ENCODE data around the gene TMEM132D. TPM values are rescaled to one million over a fixed set of nuclear protein-coding genes. Genes with fewer than 3 reads are reported as not detected.

TMEM132D gene
- total and polyA plus RNA-seq, 2 of the 4 experiments (the other 2 are of a cell fraction): not detected

DNA sequence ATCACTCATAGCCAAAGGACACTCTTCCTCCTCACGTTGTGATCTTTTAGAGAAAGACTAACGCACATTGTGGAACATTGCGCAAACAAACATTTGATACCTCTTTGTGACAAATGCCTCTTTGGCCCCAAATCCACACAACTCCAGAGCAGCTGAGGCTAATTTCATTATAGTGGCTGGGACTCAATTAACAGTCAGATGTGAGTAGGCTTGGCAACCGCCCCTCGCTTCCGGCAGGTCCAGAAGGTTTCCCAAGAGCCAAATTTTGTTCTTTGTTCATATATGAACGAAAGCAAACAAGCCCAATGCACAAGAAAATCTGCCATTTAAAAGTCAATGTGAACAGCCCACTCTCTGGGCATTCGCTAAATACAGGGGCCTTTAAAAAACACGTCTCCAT is 776.6 kb downstream of the TMEM132D start:
- Histone ChIP-seq H2BK15ac (ENCODE audit: low read depth, low read length) (no peak overlapping the region), H2AFZ (replicated peaks; ENCODE audit: low read length, poor library complexity) (no peak overlapping the region), H2BK5ac (ENCODE audit: low read depth, low read length, poor library complexity, severe bottlenecking) (no peak overlapping the region), H3K23ac (ENCODE audit: low read depth, low read length) (no peak overlapping the region), H3K9me1 (ENCODE audit: insufficient read depth, low read length) (no peaks in the 10 kb centered on the region), H4K5ac (ENCODE audit: low read depth, low read length) (no peak overlapping the region), H3K4me3 (ENCODE audit: insufficient read depth, low read depth, low read length) (no peak overlapping the region), H3K14ac (replicated peaks; ENCODE audit: low read depth, low read length) (no peak overlapping the region), H3K36me3 (ENCODE audit: control insufficient read depth, insufficient read depth, low read length) (no peaks in the 10 kb centered on the region), H3K18ac (ENCODE audit: low read depth, low read length) (no peak overlapping the region), H2BK120ac (ENCODE audit: low read depth, low read length) (no peak overlapping the region), H3K4ac (ENCODE audit: low read depth, low read length) (no peak overlapping the region), H2AK9ac (replicated peaks; ENCODE audit: low read depth, low read length, poor library complexity) (no peak overlapping the region), H3K27me3 (ENCODE audit: control insufficient read depth, insufficient read depth, low read length) (no peaks in the 10 kb centered on the region), H3K9me3 (ENCODE audit: control insufficient read depth, insufficient read depth, low read length) (peaks cover 15% of the 10 kb centered on the region), H3K27ac (ENCODE audit: insufficient read depth, low read length) (no peak overlapping the region), H4K91ac (ENCODE audit: insufficient read depth, low read depth, low read length) (no peak overlapping the region), H3K79me1 (ENCODE audit: low read depth in 1 of 2, low read length in 2 of 2) (no peaks in the 10 kb centered on the region), H3K4me2 (ENCODE audit: low read depth, low read length) (no peak overlapping the region), H3K56ac (ENCODE audit: extremely low read depth, insufficient read depth, low read length) (no peak overlapping the region), H3K9ac (ENCODE audit: low read depth, low read length) (no peak overlapping the region), H4K20me1 (ENCODE audit: insufficient read depth, low read length) (no peaks in the 10 kb centered on the region), H2AK5ac (ENCODE audit: low read depth, low read length) (no peak overlapping the region), H2BK20ac (ENCODE audit: low read depth, low read length) (no peak overlapping the region), H4K8ac (ENCODE audit: low read depth in 2 of 2, low read length in 2 of 2) (no peak overlapping the region), H3K4me1 (ENCODE audit: control insufficient read depth, insufficient read depth, low read length) (no peaks in the 10 kb centered on the region)
- BruUV-seq (replicated peaks): no TSS peak
- ChIA-PET POLR2A (ENCODE audit: unreplicated experiment) (no interaction called here), CTCF (no interaction called here)
- dilution Hi-C loops (cut with HindIII; ENCODE audit: low sequenced_read_pairs, unreplicated experiment) (no loop called here), in situ Hi-C loops (cut with MboI; ENCODE audit: low sequenced_read_pairs) (no loop called here), intact Hi-C loops (cut with micrococcal nuclease) (no loop called here)
- WGBS, 2 experiments (ENCODE audit: extremely low coverage in 2 of 2, insufficient read length in 1 of 2): no CpG with 5 or more reads among the region's 9 CpGs
- TF ChIP-seq, protein P1, sequence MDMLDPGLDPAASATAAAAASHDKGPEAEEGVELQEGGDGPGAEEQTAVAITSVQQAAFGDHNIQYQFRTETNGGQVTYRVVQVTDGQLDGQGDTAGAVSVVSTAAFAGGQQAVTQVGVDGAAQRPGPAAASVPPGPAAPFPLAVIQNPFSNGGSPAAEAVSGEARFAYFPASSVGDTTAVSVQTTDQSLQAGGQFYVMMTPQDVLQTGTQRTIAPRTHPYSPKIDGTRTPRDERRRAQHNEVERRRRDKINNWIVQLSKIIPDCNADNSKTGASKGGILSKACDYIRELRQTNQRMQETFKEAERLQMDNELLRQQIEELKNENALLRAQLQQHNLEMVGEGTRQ (IDR thresholded peaks at IDR 0.05; ENCODE audit: low read depth, low read length): no peak
- TF ChIP-seq CHD1 (IDR thresholded peaks at IDR 0.05; ENCODE audit: low read depth, low read length): no peak
- TF ChIP-seq SMC3 (IDR thresholded peaks at IDR 0.05; ENCODE audit: low read depth, low read length): no peak
- TF ChIP-seq MXI1 (IDR thresholded peaks at IDR 0.05; ENCODE audit: borderline replicate concordance, low read depth, low read length): no peak
- no peak for TF ChIP-seq CEBPB (IDR thresholded peaks at IDR 0.05; ENCODE audit: low read depth, low read length)
- TF ChIP-seq MAZ (IDR thresholded peaks at IDR 0.05; ENCODE audit: borderline replicate concordance, low read depth, low read length): no peak
- no peak for TF ChIP-seq BHLHE40 (IDR thresholded peaks at IDR 0.05; ENCODE audit: low read depth, low read length)
- no peak for TF ChIP-seq RFX5 (IDR thresholded peaks at IDR 0.05; ENCODE audit: low read depth, low read length)
- no peak for TF ChIP-seq RAD21 (IDR thresholded peaks at IDR 0.05; ENCODE audit: low read length)
- TF ChIP-seq, protein P2, sequence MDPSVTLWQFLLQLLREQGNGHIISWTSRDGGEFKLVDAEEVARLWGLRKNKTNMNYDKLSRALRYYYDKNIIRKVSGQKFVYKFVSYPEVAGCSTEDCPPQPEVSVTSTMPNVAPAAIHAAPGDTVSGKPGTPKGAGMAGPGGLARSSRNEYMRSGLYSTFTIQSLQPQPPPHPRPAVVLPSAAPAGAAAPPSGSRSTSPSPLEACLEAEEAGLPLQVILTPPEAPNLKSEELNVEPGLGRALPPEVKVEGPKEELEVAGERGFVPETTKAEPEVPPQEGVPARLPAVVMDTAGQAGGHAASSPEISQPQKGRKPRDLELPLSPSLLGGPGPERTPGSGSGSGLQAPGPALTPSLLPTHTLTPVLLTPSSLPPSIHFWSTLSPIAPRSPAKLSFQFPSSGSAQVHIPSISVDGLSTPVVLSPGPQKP (IDR thresholded peaks at IDR 0.05; ENCODE audit: borderline replicate concordance, low read depth, low read length): no peak
- no peak for TF ChIP-seq FOS (IDR thresholded peaks at IDR 0.05; ENCODE audit: low read depth, low read length)
- TF ChIP-seq MAFK (IDR thresholded peaks at IDR 0.05; ENCODE audit: low read depth, low read length): no peak
- TF ChIP-seq, protein P3, sequence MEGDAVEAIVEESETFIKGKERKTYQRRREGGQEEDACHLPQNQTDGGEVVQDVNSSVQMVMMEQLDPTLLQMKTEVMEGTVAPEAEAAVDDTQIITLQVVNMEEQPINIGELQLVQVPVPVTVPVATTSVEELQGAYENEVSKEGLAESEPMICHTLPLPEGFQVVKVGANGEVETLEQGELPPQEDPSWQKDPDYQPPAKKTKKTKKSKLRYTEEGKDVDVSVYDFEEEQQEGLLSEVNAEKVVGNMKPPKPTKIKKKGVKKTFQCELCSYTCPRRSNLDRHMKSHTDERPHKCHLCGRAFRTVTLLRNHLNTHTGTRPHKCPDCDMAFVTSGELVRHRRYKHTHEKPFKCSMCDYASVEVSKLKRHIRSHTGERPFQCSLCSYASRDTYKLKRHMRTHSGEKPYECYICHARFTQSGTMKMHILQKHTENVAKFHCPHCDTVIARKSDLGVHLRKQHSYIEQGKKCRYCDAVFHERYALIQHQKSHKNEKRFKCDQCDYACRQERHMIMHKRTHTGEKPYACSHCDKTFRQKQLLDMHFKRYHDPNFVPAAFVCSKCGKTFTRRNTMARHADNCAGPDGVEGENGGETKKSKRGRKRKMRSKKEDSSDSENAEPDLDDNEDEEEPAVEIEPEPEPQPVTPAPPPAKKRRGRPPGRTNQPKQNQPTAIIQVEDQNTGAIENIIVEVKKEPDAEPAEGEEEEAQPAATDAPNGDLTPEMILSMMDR (conservative IDR thresholded peaks at IDR 0.05; ENCODE audit: low read depth, low read length): no peak
- no peak for TF ChIP-seq NFE2L2 (IDR thresholded peaks at IDR 0.05; ENCODE audit: low read depth, low read length)
- no peak for TF ChIP-seq RCOR1 (IDR thresholded peaks at IDR 0.05; ENCODE audit: insufficient replicate concordance, low read length)
- TF ChIP-seq POLR2A (IDR thresholded peaks at IDR 0.05; ENCODE audit: low read depth, low read length): no peak
- no peak for ATAC-seq (ENCODE audit: low read depth)
- no peak for DNase-seq
